HG03460 (cell line): Measurements from ENCODE around the gene SERGEF.

ENCODE experiments used
- ATAC-seq: cut with Tn5 transposase; IDR thresholded peaks from one replicate; pipeline ENCODE4 v1.9.1; 2021; ENCODE audit not compliant: unreplicated experiment

Gene SERGEF

DNA sequence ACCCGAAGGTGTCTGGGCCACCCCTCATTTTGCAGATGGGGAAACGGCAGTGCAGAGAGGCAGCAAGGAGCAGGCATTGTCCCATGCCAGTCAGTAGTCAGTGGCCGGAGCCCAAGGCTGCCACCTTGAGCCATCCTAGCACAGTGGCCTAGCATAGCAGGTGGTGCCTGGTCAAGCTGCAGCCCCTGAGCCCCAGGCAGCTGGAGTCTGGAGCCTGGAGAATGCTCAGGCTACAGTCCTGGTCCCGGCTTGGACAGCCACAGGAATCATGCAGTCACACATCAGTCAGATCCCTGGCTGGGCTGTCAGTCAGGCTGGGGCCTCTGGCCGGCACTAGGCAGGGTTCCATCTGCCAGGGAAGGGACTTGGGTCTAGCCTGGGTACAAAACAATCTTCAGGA is 259.7 kb downstream of the SERGEF start:
- ATAC-seq: no peak

DNA sequence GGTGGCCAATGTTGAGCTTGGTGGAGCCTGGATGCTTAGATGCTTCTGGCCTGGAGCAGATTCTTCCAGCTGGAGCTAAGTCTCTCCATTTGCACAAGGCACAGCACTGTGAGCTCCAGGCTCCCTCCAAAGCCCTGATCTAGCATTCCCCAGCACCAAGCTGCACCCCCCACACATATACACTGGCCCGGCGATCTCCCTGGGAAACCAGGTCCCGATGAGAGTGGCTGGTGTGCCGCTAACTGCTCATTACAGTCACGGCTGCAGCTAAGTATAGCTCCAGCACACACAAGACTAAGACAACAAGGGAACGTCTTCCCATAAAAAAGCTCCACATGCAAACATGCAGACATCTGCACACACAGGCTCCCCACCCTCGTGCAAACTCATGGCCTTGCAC is 260.7 kb downstream of the SERGEF start:
- no peak for ATAC-seq

DNA sequence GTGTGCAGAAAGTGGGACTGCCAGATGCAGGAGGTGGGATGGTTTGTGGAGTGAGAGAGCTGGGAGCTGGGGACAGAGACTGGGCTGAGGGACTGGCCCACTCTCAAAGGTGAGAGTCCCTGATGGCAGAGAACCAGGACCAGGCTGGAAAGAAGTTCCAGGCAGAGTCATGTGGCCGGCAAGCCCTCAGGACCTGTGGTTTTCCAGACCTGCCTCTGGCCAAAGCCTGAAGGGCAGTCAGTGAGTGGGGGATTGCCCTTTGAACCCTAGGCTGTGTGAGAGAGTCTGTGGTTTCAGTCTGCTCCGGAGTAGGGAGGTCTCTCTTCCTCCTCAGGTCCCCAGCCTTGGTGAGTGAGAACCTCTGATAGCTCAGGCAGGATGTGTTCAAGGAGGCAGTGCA is 261.3 kb downstream of the SERGEF start:
- ATAC-seq: no peak

DNA sequence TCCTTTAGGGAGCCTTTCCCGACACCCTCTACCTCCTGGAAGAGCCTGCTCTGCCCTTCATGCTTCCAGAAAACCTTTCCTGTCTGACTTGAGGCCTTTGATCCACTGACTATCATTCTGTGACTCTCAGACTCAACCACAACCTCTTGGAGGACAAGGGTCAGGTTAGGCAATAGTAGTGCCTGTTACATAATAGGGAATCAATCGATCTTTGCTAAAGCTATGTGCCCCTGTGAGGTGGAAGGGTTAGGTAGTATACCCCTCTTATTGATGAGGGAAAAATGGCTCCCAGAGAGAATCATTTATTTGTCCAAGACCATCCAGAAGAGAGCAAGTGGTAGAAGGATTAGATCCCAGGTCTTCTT is 262.1 kb downstream of the SERGEF start:
- no peak for ATAC-seq

DNA sequence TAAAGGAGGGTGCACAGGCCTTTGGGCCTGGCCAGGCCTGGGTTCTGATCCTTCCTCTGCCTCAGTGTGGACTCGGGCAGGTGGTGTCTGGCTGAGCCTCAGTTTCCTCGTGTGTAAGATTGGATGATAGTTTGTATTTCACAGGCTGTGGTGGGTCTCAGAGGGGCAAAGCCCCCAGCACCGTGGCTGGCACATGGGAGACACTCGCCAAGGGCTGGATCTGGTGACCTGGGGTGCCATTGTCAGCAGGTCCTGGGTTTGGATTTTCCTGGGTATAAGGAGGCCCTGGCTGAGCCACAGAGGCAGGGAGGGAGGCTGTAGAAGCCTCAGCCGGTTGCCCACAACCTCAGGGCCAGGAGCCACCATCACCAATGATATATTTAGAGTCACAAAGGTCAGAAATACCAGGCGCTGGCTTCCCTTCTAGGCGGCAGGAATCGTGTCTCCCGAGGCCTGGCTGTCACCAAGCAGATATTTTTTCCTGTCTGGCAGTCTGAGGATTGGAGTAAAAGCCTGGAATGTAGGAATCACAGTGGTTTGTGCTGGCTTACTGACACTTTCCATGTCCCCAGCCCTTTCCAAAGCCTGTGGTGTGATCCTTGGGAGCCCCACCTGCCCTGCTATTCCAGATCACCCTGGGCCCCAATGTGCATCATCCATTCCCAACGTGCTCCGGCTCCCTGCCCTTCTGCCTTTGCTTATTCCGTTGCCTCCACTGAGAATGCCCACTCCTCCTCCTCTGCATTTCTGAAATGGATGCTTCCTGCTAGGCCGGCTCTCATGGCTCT is 262.6 kb downstream of the SERGEF start:
- no peak for ATAC-seq

DNA sequence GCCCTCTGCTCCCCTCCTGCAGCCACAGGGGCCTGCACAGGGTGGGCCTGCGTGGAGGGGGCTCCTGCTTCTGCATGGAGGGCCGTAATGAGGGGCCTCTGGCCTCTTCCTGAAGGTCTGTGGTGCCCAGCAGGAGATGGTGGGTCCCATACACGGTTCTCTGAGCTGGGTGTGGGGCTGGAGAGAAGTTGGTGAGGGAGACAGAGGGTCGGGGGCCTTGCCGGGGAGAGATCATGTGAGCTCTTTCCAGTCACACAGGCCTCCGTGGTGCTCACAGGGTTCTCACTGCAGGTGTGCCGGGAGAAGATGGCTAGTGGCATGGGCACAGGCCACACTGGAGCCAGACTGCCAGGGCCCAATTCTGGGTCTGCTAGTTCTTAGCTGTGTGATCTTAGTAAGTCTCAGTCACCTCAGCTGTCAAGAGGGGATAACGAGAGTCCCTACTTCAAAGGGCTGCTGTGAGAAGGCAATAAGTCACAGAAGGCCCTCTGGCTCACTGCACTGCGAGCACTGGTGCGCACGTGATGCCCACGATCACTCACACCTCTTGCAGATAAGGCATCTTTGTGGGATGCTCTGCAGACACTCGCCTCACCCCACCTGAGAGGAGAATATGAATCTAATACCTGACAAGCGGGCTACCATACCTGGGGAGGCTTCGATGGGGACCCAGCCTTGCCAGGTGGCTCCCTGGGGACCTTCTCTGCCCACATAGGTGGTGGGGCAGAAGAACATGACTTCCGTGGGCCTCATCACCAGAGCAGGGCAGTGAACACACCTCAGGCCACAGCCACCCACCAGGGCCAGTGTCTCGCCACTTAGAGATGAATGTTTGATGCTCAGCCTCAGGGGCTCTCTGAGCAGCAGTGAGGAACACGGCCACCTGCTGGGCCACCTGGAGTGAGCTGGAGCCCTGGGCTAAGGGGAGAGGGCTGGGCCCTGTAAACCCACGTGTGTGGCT is 263.8 kb downstream of the SERGEF start:
- ATAC-seq: no peak

DNA sequence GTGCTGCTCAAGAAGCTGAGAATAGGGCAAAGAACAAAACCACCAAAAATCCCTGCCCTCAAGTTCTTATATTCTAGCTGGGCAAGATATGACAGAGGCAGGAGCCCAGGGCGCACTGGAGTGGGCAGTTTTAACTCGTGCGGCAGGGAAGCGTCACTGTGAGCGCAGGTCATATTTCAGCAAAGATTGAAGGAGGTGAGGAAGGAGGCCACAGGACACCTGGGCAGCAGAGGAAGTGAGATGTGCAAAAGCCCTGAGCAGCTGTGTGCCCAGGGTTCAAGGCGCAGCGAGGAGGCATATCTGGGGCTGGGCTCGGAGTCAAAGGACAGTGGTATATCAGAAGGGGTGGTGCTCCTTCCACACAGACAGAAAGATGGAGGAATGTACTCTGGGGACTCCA is 264.8 kb downstream of the SERGEF start:
- no peak for ATAC-seq

DNA sequence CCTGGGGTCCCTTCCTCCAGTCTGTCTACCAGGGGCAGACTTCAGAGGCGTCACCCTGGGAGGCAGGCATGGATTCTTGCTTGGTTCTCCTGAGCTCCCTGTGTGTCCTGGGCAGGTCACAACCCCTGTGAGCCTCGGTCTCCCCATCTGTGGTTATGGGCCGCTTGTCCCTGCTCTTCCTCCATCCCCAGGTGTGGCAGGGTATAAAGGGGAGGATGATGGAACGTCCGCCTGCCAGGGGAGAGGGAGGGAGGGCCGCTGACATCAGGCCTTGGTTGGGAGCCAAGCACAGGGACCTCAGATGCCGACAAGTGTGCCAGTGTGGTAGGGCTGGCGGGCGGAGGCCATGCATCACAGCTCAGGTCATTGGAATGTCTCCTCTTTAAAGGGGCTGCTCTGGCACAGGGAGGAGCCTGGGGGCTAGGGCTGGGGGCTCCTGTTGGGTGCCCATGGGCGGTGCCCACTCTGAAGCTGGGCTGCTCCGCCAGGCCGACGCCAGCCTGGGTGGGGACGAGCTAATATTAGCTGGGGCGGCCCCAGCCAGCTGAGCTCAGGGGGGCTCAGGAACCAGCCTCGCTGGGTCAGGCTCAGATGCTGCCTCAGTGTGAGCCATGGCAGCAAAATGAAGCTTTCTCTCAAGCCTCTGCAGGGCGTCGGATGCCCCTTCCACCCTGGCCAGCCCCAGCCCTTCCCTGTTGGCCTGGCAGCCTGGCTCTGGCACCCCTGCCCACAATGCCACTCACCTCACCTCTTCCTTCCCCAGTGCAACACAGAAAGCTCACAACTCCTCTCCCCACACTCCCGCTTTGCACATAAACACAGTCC is 265.5 kb downstream of the SERGEF start:
- ATAC-seq: no peak

DNA sequence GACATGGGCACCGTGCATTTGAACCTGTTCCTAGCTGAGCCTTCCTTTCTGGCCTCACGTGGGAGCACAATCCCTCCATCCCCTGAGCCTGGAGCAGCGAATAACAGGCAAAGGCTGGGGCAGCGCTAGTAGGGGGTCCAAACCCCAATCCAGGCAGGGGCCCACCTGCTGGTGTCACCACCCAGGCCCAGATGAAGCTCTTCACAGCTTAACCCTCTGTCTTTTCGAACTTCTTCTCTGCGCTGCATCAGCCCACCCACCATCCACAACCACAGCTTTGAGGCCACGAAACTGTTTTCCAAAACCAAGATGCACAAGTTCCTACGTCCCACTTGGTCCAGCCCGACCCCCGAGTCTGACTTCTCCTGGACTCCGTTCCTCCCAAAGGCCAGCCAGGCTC is 266.8 kb downstream of the SERGEF start:
- ATAC-seq: no peak

DNA sequence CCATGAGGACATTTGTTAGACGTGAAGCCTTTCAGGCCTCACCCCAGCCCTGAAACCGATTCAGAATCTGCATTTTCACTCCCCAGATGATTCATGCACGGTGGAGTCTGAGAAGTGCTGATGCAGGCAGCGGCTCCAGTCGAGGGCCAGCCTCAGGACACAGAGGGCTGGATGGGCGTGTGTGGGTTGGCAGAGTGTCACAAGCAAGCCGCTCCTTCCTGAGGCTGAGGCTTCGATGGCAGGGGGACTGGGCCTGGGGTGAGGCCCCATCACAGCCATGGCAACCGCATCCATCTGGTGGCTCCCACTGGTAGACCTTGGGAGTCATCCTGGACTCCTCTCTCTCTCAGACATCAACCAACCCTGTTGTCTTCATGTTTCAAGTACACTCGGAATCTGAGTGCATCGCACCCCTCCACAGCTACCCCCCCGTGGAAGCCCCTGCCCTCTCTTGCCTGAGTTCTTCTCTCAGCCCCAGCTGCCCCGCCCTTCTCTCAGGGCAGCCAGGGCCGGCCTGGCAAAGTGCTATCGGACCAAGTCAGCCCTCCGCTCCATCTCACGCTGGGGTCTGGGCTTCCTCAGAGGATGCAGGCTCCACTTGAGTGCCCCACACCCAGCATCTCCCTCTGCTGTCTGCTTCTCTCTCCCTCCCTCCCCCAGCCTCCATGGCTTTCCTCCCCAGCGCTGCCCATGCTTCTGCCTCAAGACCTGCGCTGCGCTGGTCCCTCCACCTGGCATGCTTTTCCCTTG is 267.6 kb downstream of the SERGEF start:
- no peak for ATAC-seq

DNA sequence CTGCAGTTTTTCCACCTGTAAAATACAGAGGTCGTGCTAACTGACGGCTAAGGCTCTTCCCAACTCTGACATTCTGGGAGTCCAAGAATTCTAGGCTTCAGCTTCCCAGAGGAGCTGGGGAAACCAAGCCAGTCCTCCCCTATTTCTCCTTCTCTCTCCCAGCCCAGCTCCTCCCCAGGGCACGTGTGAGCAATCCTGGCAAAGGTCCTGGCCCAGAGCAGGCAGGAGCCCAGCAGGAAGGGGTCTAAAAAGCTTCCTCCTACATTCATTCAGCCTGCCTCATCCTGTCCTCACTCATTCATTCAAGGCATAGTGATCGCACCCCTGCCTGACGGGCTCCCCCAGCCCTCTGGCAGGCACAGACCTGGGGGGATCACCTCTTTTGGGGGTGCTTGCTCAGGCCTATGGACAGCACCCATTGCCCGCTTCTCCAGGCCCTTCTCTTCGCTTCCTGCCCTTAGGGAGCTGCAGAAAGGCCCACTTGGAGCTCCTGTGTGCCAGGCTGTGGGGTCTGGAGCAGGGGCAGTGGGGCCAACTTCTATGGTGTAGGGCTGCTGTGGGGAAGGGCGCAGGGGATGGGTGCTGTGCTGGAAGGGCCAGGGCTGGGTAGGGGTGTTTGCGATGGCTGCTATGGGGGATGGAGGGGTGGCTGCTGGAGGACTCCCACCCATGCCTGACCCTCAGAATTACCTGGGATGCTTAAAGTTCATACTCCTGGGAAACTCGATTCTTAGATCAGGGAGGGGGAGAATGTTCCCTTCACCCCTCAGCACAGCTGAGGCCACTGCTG is 268.5 kb downstream of the SERGEF start:
- ATAC-seq: no peak

DNA sequence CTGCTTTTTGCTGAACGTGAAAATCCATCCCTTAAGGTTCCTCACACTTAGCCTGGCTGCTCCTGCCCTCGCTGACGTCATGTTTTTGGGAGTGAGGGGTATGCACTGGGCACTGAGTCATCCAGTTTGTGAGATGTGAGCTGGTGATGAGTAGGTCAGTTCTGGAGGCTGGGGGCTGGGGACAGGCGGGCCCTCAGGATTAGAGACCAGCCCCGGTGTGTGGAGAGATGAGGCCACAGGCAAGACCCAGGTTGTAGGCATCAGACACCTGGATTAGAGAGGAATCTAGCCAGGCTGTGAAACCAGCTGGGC is 269.1 kb downstream of the SERGEF start:
- ATAC-seq: no peak

DNA sequence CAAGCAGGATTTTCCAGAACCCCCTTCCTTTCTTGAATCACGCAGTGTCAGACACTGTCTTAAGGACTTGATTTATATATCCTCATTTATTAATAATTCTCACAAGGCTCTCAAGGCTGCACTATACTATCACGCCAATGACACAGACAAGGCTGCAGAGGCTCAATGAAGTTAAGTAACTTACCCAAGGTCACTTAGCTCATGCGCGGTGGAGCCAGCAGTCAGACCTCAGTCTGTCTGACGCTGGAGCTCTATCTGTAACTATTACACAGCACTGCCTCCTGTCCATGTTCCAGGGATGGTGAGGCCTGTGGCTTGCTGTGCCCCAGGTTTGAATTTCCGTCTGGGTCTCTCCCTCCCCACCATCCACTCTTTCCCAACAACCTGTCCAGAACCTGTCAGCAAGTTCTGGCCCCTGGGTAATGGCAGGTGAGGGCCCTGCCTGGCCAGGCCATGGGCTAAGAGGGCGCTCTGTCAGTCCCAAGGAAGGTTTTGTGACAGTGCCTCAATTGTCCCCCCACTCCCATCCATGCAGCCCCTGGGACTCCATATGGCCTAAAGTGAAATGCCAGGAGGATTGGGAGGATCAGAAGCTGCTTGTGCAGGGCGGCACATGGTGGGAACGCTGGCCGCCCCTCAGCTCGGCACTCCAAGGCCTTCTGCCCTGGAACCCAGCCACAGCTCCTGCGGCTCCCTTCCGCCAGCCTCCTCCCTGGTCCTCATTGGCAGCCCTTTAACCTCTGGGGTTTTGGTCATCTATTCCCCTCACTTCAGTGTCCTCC is 269.6 kb downstream of the SERGEF start:
- no peak for ATAC-seq

DNA sequence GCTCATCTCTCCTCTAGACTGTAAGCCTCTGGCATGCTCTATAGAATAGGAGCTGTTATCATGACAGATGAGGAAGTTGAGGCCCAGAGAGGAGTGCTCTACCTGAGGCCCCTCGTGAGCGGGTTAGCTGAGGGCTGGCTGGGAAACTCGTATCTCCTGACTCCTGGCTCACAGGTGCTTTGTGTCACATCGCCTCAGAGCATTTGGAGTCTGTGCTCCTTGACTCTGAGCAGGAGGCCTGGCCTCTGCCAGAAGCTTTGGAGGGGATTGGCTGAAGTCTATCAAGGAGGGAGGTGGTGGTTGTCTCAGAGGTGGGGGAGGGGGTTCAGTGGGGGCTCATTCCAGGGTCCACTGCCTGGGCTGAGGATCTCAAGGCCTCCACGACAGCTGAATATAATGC is 270.8 kb downstream of the SERGEF start:
- ATAC-seq: no peak

DNA sequence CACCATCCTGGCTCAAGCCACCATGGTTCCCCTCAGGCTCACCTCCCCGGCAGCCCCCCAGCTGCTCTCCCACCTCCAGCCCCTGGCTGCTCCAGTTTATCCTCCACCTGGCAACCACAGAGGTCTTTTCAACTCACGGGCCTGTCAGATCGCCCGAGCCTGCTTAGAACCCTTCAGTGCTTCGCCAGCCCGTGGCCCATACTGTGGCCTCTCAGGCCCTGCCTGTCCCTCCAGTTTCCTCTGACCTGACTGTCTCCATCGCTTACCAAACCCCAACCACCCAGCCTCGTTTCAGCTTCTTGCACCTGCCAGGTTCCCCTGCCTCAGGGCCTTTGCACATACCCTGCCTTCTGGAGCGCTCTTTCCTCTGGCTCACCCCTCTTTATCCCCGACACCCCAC is 271.4 kb downstream of the SERGEF start:
- ATAC-seq: no peak

DNA sequence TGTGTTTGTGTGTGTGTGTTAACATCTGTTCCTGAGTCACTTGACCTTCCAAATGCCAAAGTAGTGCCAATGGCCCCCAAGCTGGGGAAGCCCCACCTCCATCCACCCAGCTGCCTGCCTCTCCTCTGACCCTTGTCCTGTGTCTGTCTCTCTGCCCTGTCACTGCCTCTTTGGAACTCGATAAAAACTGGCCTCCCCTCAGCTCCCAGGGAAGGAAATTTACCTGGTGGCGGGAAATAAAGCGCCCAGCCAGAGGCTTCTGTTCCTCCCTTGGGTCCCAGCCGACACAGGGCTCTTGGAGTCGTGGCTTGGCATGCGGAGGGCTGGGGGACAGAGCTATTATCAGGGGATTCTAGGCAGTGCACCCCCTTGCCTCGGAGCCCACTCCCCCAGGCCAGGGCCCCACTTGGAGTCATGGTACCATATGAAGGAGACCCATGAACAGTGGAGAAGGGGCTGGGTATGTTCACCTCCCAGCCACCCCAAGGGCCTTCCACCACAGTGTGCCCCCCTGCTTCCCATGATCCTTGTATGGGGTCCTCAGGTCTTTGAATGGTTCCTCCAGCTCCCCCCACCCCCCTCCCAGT is 272.1 kb downstream of the SERGEF start:
- ATAC-seq: no peak

DNA sequence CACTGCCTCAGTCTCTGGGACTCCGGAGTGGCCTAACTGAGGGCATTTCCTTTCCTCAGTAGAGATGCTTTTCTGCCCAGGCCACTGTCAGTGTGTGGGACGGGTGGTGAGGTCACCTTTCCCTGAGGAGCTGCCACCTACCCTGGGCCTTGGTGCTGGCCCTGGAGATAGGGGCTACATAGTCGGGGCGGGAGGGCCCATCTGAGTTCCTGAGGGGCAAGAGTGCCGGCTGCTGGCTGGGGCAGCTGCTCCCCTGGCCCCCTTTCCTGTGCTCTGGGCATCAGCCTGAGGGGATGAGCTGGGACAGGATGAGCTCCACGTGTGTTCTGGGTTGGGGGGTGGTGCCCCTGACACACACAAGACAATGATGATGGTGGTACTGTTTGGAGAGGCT is 272.9 kb downstream of the SERGEF start:
- ATAC-seq: no peak

DNA sequence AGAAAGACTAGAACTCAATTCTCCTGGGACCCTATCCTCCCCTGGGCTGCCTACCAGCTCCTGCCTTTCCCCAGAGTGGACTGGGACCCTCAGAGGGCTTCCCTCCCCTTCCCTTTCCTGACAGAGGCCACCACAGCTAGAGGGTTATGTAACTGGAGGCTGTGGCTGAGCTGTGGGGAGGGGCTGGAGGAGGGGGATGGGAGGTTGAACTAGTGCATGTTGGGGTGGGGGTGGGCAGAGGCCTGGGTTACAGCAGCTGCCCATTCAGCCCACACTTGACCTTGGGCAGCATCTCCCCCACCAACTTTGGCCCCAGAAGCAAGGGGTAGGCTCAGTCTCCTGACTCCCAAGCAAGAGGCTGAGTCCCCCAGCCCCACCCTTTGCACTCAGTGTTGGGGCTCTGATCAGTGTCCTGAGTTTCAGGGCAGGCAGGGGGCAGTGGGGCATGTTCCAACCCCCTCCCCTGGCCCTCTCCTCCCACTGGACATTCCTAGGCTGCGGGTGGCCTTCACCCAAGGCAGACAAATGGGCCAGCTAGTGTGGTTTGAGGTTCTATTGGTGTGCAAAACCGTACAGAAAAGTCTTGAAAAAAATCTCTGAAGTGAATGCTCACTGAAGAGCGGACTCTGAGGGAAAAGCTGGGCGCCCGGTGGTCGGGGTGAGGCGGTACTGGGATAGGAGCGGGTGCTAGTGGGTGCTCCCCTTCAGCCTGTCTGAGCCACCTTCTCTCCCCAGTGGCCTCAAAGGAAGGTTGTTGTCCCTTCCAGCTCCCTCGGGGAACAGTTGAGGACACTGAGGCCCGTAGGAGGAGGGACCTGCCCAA is 274.5 kb downstream of the SERGEF start:
- no peak for ATAC-seq
